GM18505 (cell line): ENCODE measurements around the gene C8G.

Experiments used
- ATAC-seq: cut with Tn5 transposase; IDR thresholded peaks from one replicate; pipeline ENCODE4 v1.9.1; 2021; ENCODE audit not compliant: unreplicated experiment
- POLR2A ChIP-seq: IDR thresholded peaks from 4 replicates; pipeline ENCODE4 v1.6.1; 2011; ENCODE audit warnings: borderline replicate concordance; ENCODE audit not compliant: insufficient read depth, insufficient read length; ENCODE audit errors: extremely low read depth

C8G gene

GRCh38 chr9:136955943-136956335, 10.9 kb downstream of the C8G start:
- TF ChIP-seq POLR2A, result no peak
- ATAC-seq, result no peak

- ATAC-seq, result no peak
- TF ChIP-seq POLR2A, result no peak
These were observed 11.6 kb downstream of the C8G start for GRCh38 chr9:136956604-136957003.

- no peak for ATAC-seq
- no peak for TF ChIP-seq POLR2A
These were observed 12.4 kb downstream of the C8G start for GRCh38 chr9:136957461-136957860.

DNA sequence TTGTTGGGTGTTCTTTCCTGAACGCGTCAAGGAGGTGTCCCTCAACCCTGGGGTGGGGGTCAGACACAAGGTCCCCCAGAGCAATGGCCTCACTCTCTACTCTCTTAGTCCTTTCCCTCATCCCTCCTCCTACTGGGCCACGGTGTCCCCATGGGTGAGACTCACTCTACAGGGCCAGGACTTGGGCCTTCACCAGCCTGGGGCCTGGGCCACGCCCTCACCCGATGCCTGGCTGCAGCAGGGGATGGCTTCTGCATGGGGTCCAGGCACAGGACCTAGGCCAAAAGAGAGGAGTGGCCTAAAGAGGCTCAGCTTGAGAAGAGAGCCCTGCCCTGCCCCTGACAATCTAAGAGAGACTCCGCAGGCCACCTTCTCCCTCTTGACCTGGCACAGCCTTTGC, 12.9 kb downstream of the C8G start:
- no peak for TF ChIP-seq POLR2A
- no peak for ATAC-seq

DNA sequence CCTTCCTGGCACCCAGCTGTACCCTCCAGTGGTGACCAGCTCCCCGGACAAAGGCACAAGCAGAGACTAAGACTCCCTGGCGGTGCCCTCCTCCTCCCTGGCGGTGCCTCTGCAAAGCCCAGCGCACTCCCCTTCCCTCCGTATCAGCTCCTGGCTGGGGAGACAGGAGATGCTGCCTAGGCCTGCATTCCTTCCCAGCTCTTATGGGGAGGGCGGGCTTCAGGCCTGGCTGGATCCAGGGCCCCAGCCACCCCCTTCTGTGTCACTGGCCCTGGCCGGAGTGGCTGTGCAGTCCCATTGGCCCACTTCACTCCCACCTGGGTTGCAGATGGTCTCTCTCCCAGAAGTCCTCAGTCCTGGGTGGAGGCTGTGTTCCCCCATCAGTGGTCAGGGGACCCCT, 13.4 kb downstream of the C8G start:
- ATAC-seq, result no peak
- TF ChIP-seq POLR2A, result no peak

GRCh38 chr9:136958898-136959850, 14.1 kb downstream of the C8G start:
- no peak for ATAC-seq
- no peak for TF ChIP-seq POLR2A

- ATAC-seq, result no peak
- no peak for TF ChIP-seq POLR2A
These were observed 15.3 kb downstream of the C8G start for GRCh38 chr9:136960212-136960937.

DNA sequence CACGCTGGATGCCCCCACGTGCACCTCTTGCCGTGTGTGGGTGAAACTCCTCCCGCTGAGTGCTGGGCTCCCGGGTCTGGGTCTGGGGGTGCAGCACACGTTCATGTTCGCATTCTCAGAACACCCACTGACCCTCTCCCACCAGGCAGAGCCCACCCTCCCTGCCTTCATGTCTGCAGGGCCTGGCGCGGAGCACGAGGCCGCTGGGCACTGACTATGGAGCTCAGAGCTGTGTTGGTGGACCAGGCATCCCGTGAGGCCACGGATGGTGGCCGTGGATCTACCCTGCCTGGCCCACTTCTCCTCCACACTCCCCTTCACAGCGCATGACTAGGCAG, 15.9 kb downstream of the C8G start:
- no peak for ATAC-seq
- TF ChIP-seq POLR2A, result no peak

- no peak for TF ChIP-seq POLR2A
- ATAC-seq, result no peak
These were observed 16.4 kb downstream of the C8G start for GRCh38 chr9:136961279-136962065.

GRCh38 chr9:136962163-136962562, 17.1 kb downstream of the C8G start:
- TF ChIP-seq POLR2A, result no peak
- ATAC-seq, result no peak

DNA sequence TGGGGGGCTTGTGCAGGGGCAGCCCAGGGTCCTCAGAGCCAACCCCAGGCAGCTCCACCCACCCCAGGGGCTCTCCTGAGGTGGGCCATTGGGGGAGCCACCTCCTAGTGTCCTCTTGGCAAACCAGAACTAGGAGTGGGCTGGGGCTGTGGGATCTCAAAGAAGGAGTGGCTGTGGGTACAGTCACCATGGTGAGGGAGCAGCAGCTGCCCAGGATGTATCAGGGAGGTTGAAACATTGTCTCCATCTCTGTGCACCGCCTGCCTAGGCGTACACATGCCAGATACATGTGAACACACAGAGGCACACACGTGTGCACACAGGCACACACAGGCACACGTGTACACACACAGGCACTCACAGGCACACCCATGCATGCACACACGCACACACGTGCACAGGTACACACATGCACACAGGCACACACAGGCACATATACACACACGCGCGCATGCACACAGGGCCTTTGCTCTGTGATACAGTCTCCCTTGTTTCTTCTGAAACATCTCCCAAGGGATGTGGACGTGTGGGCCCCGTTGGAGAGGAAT, 17.7 kb downstream of the C8G start:
- no peak for TF ChIP-seq POLR2A
- ATAC-seq, result no peak

- no peak for ATAC-seq
- no peak for TF ChIP-seq POLR2A
These were observed 18.3 kb downstream of the C8G start for GRCh38 chr9:136963341-136963740.

- no peak for TF ChIP-seq POLR2A
- ATAC-seq, result no peak
These were observed 18.7 kb downstream of the C8G start for GRCh38 chr9:136963751-136964150.
